GM23338 (cell line): ENCODE measurements around the gene ZFC3H1. TPM values are rescaled to one million over a fixed set of nuclear protein-coding genes. Genes with fewer than 3 reads are reported as not detected.

Experiments used
- ATAC-seq: fragments of 200-7000 bp; cut with Tn5 transposase; 3 replicates; pipeline ENCODE4 v1.9.1; 2020
- DNase-seq: peaks from one replicate; pipeline ENCODE4 v3.0.0-alpha.2; 2015; ENCODE audit warnings: low spot score
- H2AFZ ChIP-seq: fragments of 200-600 bp; sonication (generic); 2 replicates; pipeline ENCODE4 v1.8.0; 2016; ENCODE audit warnings: antibody characterized with exemption, mild to moderate bottlenecking, moderate library complexity
- H3F3A ChIP-seq: fragments of 200-600 bp; sonication (generic); replicated peaks from 2 replicates; pipeline ENCODE4 v1.8.0; 2017; ENCODE audit warnings: antibody characterized with exemption, mixed run types, low read depth
- H3K27ac ChIP-seq: fragments of 200-600 bp; sonication (generic); 2 replicates; pipeline ENCODE4 v1.6.1; 2016; ENCODE audit warnings: low read depth
- H3K27me3 ChIP-seq: fragments of 200-600 bp; sonication (generic); 2 replicates; pipeline ENCODE4 v1.8.0; 2016; ENCODE audit warnings: mild to moderate bottlenecking, mixed run types, moderate library complexity; ENCODE audit not compliant: insufficient read depth
- H3K36me3 ChIP-seq: fragments of 200-600 bp; sonication (generic); 2 replicates; pipeline ENCODE4 v1.8.0; 2016; ENCODE audit warnings: mild to moderate bottlenecking; ENCODE audit not compliant: insufficient read depth
- H3K4me1 ChIP-seq: fragments of 200-600 bp; sonication (generic); 2 replicates; pipeline ENCODE4 v1.8.0; 2016; ENCODE audit warnings: mild to moderate bottlenecking, moderate library complexity; ENCODE audit not compliant: insufficient read depth
- H3K4me2 ChIP-seq: fragments of 200-600 bp; sonication (generic); 2 replicates; pipeline ENCODE4 v1.7.1; 2017; ENCODE audit warnings: mixed run types
- H3K4me3 ChIP-seq: fragments of 200-600 bp; sonication (generic); 2 replicates; pipeline ENCODE4 v1.6.1; 2016; ENCODE audit warnings: mixed run types
- H3K79me2 ChIP-seq: fragments of 200-600 bp; sonication (generic); replicated peaks from 2 replicates; pipeline ENCODE4 v1.8.0; 2017; ENCODE audit warnings: mild to moderate bottlenecking; ENCODE audit not compliant: insufficient read depth
- H3K9me2 ChIP-seq: fragments of 200-600 bp; sonication (generic); 2 replicates; pipeline ENCODE4 v1.8.0; 2017; ENCODE audit not compliant: insufficient read depth
- H4K20me1 ChIP-seq: fragments of 200-600 bp; sonication (generic); replicated peaks from 2 replicates; pipeline ENCODE4 v1.8.0; 2017; ENCODE audit warnings: mild to moderate bottlenecking; ENCODE audit not compliant: insufficient read depth
- H3K27ac Mint-ChIP-seq: 2 replicates; pipeline ENCODE4 v1.8.0; 2020; ENCODE audit warnings: inconsistent platforms, mild to moderate bottlenecking, moderate library complexity, mixed read lengths
- H3K27me3 Mint-ChIP-seq: 3 replicates; pipeline ENCODE4 v1.8.0; 2022; ENCODE audit warnings: low read depth, mild to moderate bottlenecking, moderate library complexity, mixed read lengths, inconsistent platforms; ENCODE audit not compliant: insufficient read depth, poor library complexity
- H3K36me3 Mint-ChIP-seq: 3 replicates; pipeline ENCODE4 v1.8.0; 2021; ENCODE audit warnings: low read depth, mild to moderate bottlenecking, inconsistent platforms, moderate library complexity, mixed read lengths
- H3K4me1 Mint-ChIP-seq: 3 replicates; pipeline ENCODE4 v1.8.0; 2020; ENCODE audit warnings: mild to moderate bottlenecking, inconsistent platforms, mixed read lengths
- H3K4me3 Mint-ChIP-seq: 3 replicates; pipeline ENCODE4 v1.8.0; 2021; ENCODE audit warnings: moderate library complexity, mild to moderate bottlenecking, inconsistent platforms, mixed read lengths
- H3K9me3 Mint-ChIP-seq: 3 replicates; pipeline ENCODE4 v1.8.0; 2020; ENCODE audit warnings: moderate library complexity, mild to moderate bottlenecking, inconsistent platforms, mixed read lengths
- CREB1 ChIP-seq: fragments of 250-450 bp; sonication (Bioruptor Pico); IDR thresholded peaks from 2 replicates; pipeline ENCODE4 v1.5.0; 2020; ENCODE audit warnings: low read depth, mild to moderate bottlenecking, moderate library complexity
- EZH2 ChIP-seq: fragments of 200-600 bp; sonication (generic); IDR thresholded peaks from one replicate; pipeline ENCODE4 v1.8.0; 2017; ENCODE audit warnings: antibody characterized with exemption, mild to moderate bottlenecking, low read depth; ENCODE audit not compliant: unreplicated experiment
- EZH2phosphoT487 ChIP-seq: fragments of 200-600 bp; sonication (generic); IDR thresholded peaks from one replicate; pipeline ENCODE4 v1.8.1; 2018; ENCODE audit warnings: antibody characterized with exemption; ENCODE audit not compliant: unreplicated experiment
- JUNB ChIP-seq: IDR thresholded peaks from one replicate; pipeline ENCODE4 v1.6.1; 2016; ENCODE audit warnings: antibody characterized with exemption; ENCODE audit not compliant: unreplicated experiment
- NANOG ChIP-seq: IDR thresholded peaks from 2 replicates; pipeline ENCODE4 v1.6.1; 2016; ENCODE audit warnings: antibody characterized with exemption, borderline replicate concordance
- POLR2AphosphoS5 ChIP-seq: IDR thresholded peaks from 2 replicates; pipeline ENCODE4 v1.6.1; 2016; ENCODE audit warnings: antibody characterized with exemption, low read depth
- STAT1 ChIP-seq: IDR thresholded peaks from one replicate; pipeline ENCODE4 v1.6.1; 2016; ENCODE audit warnings: antibody characterized with exemption; ENCODE audit not compliant: unreplicated experiment
- ZNF114 ChIP-seq: fragments of 250-450 bp; sonication (Bioruptor Pico); IDR thresholded peaks from 2 replicates; pipeline ENCODE4 v1.5.0; 2020; ENCODE audit warnings: mild to moderate bottlenecking, moderate library complexity
- ZNF331 ChIP-seq: fragments of 250-450 bp; sonication (Bioruptor Pico); IDR thresholded peaks from 2 replicates; pipeline ENCODE4 v1.5.0; 2020; ENCODE audit warnings: low read depth, mild to moderate bottlenecking, moderate library complexity
- polyA plus RNA-seq: library from polyadenylated mRNA; unstranded; fragments of >200 nt; fragmentation: Nextera tagmentation; extraction: Ambion mirVana; gene quantifications from 2 replicates; pipeline ENCODE4 v1.2.1, GENCODE V29; 2016
- total RNA-seq: library from RNA; depleted of rRNA; stranded (reverse); fragments of >200 nt; shearing (Covaris generic); gene quantifications from 2 replicates; pipeline ENCODE4 v1.2.3, GENCODE V29; 2014
- TF ChIP-seq, protein P1 (sequence below): IDR thresholded peaks from 2 replicates; pipeline ENCODE4 v1.6.1; 2016; ENCODE audit warnings: antibody characterized with exemption
- TF ChIP-seq, protein P2 (sequence below), 2 experiments: fragments of 200-600 bp in 1 of 2; sonication (generic) in 1 of 2; conservative IDR thresholded peaks; 2 replicates each; pipeline versions ENCODE4 v1.5.1 to v1.6.1; 2016 to 2017; ENCODE audit warnings: antibody characterized with exemption in 2 of 2, low read depth in 2 of 2, mild to moderate bottlenecking in 2 of 2, moderate library complexity in 1 of 2
- TF ChIP-seq, protein P3 (sequence below): fragments of 250-450 bp; sonication (Bioruptor Pico); IDR thresholded peaks from 2 replicates; pipeline ENCODE4 v1.5.0; 2020; ENCODE audit warnings: mild to moderate bottlenecking, moderate library complexity
- TF ChIP-seq, protein P4 (sequence below): IDR thresholded peaks from one replicate; pipeline ENCODE4 v1.6.1; 2018; ENCODE audit warnings: antibody characterized with exemption; ENCODE audit not compliant: unreplicated experiment

ZFC3H1 gene
- total and polyA plus RNA-seq, 2 experiments from 2014 or later, result 30.3 to 46.2 TPM

DNA sequence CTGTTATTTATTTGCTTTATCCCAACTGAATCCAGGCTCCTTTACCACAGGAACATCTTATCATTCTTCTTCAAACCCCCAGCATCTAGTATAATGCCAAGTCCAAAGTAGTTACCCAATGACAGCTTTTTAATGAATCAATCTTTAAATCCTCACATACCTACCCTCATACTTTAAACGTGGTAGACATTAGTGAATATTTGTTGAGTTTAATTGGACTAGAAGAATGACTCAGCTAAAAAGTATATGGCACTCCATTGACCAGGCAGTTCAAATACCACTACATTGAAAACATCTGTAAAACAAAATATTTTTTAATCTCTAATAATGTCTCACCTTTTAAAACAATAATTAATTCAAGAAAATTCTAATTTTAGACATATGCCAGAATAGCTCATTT lies 98.1 kb downstream of the ZFC3H1 start:
- Mint-ChIP-seq H3K27ac (no peak overlapping the region), H3K4me1 (peaks cover 12% of the 10 kb centered on the region), H3K36me3 (no peaks in the 10 kb centered on the region), H3K27me3 (peaks cover 4% of the 10 kb centered on the region), H3K4me3 (no peak overlapping the region), H3K9me3 (no peaks in the 10 kb centered on the region)
- H3K9me2 ChIP-seq, result no peaks in the 10 kb centered on the region
- no peaks in the 10 kb centered on the region for H3K27me3 ChIP-seq
- DNase-seq, result no peak
- no peaks in the 10 kb centered on the region for H3F3A ChIP-seq
- no peak overlapping the region for H2AFZ ChIP-seq
- H3K36me3 ChIP-seq, result no peaks in the 10 kb centered on the region
- no peaks in the 10 kb centered on the region for H3K4me1 ChIP-seq
- ATAC-seq, result no peak
- TF ChIP-seq STAT1, result no peak
- no peak for TF ChIP-seq EZH2
- TF ChIP-seq, protein P1, sequence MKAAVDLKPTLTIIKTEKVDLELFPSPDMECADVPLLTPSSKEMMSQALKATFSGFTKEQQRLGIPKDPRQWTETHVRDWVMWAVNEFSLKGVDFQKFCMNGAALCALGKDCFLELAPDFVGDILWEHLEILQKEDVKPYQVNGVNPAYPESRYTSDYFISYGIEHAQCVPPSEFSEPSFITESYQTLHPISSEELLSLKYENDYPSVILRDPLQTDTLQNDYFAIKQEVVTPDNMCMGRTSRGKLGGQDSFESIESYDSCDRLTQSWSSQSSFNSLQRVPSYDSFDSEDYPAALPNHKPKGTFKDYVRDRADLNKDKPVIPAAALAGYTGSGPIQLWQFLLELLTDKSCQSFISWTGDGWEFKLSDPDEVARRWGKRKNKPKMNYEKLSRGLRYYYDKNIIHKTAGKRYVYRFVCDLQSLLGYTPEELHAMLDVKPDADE, result no peak
- no peak for TF ChIP-seq ZNF331
- no peak for TF ChIP-seq NANOG
- TF ChIP-seq, protein P2, sequence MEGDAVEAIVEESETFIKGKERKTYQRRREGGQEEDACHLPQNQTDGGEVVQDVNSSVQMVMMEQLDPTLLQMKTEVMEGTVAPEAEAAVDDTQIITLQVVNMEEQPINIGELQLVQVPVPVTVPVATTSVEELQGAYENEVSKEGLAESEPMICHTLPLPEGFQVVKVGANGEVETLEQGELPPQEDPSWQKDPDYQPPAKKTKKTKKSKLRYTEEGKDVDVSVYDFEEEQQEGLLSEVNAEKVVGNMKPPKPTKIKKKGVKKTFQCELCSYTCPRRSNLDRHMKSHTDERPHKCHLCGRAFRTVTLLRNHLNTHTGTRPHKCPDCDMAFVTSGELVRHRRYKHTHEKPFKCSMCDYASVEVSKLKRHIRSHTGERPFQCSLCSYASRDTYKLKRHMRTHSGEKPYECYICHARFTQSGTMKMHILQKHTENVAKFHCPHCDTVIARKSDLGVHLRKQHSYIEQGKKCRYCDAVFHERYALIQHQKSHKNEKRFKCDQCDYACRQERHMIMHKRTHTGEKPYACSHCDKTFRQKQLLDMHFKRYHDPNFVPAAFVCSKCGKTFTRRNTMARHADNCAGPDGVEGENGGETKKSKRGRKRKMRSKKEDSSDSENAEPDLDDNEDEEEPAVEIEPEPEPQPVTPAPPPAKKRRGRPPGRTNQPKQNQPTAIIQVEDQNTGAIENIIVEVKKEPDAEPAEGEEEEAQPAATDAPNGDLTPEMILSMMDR (conservative IDR thresholded peaks at IDR 0.05; ENCODE audit: low read depth in 2 of 2), result no peak
- no peak for TF ChIP-seq ZNF114
- no peak for TF ChIP-seq JUNB
- TF ChIP-seq, protein P3, sequence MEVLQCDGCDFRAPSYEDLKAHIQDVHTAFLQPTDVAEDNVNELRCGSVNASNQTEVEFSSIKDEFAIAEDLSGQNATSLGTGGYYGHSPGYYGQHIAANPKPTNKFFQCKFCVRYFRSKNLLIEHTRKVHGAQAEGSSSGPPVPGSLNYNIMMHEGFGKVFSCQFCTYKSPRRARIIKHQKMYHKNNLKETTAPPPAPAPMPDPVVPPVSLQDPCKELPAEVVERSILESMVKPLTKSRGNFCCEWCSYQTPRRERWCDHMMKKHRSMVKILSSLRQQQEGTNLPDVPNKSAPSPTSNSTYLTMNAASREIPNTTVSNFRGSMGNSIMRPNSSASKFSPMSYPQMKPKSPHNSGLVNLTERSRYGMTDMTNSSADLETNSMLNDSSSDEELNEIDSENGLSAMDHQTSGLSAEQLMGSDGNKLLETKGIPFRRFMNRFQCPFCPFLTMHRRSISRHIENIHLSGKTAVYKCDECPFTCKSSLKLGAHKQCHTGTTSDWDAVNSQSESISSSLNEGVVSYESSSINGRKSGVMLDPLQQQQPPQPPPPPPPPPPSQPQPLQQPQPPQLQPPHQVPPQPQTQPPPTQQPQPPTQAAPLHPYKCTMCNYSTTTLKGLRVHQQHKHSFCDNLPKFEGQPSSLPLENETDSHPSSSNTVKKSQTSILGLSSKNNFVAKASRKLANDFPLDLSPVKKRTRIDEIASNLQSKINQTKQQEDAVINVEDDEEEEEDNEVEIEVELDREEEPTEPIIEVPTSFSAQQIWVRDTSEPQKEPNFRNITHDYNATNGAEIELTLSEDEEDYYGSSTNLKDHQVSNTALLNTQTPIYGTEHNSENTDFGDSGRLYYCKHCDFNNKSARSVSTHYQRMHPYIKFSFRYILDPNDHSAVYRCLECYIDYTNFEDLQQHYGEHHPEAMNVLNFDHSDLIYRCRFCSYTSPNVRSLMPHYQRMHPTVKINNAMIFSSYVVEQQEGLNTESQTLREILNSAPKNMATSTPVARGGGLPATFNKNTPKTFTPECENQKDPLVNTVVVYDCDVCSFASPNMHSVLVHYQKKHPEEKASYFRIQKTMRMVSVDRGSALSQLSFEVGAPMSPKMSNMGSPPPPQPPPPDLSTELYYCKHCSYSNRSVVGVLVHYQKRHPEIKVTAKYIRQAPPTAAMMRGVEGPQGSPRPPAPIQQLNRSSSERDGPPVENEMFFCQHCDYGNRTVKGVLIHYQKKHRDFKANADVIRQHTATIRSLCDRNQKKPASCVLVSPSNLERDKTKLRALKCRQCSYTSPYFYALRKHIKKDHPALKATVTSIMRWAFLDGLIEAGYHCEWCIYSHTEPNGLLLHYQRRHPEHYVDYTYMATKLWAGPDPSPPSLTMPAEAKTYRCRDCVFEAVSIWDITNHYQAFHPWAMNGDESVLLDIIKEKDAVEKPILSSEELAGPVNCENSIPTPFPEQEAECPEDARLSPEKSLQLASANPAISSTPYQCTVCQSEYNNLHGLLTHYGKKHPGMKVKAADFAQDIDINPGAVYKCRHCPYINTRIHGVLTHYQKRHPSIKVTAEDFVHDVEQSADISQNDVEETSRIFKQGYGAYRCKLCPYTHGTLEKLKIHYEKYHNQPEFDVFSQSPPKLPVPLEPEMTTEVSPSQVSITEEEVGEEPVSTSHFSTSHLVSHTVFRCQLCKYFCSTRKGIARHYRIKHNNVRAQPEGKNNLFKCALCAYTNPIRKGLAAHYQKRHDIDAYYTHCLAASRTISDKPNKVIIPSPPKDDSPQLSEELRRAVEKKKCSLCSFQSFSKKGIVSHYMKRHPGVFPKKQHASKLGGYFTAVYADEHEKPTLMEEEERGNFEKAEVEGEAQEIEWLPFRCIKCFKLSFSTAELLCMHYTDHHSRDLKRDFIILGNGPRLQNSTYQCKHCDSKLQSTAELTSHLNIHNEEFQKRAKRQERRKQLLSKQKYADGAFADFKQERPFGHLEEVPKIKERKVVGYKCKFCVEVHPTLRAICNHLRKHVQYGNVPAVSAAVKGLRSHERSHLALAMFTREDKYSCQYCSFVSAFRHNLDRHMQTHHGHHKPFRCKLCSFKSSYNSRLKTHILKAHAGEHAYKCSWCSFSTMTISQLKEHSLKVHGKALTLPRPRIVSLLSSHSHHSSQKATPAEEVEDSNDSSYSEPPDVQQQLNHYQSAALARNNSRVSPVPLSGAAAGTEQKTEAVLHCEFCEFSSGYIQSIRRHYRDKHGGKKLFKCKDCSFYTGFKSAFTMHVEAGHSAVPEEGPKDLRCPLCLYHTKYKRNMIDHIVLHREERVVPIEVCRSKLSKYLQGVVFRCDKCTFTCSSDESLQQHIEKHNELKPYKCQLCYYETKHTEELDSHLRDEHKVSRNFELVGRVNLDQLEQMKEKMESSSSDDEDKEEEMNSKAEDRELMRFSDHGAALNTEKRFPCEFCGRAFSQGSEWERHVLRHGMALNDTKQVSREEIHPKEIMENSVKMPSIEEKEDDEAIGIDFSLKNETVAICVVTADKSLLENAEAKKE, result no peak
- TF ChIP-seq POLR2AphosphoS5, result no peak
- TF ChIP-seq, protein P4, sequence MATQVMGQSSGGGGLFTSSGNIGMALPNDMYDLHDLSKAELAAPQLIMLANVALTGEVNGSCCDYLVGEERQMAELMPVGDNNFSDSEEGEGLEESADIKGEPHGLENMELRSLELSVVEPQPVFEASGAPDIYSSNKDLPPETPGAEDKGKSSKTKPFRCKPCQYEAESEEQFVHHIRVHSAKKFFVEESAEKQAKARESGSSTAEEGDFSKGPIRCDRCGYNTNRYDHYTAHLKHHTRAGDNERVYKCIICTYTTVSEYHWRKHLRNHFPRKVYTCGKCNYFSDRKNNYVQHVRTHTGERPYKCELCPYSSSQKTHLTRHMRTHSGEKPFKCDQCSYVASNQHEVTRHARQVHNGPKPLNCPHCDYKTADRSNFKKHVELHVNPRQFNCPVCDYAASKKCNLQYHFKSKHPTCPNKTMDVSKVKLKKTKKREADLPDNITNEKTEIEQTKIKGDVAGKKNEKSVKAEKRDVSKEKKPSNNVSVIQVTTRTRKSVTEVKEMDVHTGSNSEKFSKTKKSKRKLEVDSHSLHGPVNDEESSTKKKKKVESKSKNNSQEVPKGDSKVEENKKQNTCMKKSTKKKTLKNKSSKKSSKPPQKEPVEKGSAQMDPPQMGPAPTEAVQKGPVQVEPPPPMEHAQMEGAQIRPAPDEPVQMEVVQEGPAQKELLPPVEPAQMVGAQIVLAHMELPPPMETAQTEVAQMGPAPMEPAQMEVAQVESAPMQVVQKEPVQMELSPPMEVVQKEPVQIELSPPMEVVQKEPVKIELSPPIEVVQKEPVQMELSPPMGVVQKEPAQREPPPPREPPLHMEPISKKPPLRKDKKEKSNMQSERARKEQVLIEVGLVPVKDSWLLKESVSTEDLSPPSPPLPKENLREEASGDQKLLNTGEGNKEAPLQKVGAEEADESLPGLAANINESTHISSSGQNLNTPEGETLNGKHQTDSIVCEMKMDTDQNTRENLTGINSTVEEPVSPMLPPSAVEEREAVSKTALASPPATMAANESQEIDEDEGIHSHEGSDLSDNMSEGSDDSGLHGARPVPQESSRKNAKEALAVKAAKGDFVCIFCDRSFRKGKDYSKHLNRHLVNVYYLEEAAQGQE, result no peak
- no peak for TF ChIP-seq CREB1 (CRISPR knock-in tag)
- no peak for TF ChIP-seq EZH2phosphoT487
- no peak overlapping the region for H3K27ac ChIP-seq
- H4K20me1 ChIP-seq, result no peaks in the 10 kb centered on the region
- no peak overlapping the region for H3K4me3 ChIP-seq
- no peaks in the 10 kb centered on the region for H3K79me2 ChIP-seq
- no peak overlapping the region for H3K4me2 ChIP-seq
